ENCODE data around the gene ZNF106. TPM values are rescaled to one million over a fixed set of nuclear protein-coding genes. Genes with fewer than 3 reads are reported as not detected.

ZNF106 gene
- total RNA-seq, 4 donors from 2014 or later: 85.6 to 105 (median 93.7) TPM

DNA sequence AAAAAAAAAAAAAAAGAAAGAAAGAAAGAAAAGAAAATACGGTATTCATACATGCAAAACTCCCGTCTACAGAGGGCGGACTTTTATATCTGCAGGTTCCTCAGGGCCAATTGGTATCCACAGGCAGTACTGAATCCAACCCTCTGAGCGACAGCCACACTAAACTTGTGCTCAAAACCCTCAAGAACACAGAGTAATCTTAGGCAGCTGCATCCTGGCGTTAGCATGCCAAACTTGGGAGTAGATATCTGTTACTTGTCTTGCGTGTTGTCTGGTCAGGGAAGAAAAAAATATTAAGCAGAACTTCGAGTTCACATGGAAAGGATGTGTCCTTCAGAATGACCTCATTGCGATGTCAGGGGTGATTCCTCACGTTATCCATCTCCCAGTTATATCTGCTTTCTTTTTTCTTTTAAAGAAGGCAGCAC lies 17.3 kb upstream of the ZNF106 start:
- TF ChIP-seq, protein P1, sequence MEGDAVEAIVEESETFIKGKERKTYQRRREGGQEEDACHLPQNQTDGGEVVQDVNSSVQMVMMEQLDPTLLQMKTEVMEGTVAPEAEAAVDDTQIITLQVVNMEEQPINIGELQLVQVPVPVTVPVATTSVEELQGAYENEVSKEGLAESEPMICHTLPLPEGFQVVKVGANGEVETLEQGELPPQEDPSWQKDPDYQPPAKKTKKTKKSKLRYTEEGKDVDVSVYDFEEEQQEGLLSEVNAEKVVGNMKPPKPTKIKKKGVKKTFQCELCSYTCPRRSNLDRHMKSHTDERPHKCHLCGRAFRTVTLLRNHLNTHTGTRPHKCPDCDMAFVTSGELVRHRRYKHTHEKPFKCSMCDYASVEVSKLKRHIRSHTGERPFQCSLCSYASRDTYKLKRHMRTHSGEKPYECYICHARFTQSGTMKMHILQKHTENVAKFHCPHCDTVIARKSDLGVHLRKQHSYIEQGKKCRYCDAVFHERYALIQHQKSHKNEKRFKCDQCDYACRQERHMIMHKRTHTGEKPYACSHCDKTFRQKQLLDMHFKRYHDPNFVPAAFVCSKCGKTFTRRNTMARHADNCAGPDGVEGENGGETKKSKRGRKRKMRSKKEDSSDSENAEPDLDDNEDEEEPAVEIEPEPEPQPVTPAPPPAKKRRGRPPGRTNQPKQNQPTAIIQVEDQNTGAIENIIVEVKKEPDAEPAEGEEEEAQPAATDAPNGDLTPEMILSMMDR (IDR thresholded peaks at IDR 0.05): no peak
- peak; percentile 56 for ATAC-seq (ENCODE audit: low FRiP score)
- DNase-seq (ENCODE audit: low spot score): no peak

DNA sequence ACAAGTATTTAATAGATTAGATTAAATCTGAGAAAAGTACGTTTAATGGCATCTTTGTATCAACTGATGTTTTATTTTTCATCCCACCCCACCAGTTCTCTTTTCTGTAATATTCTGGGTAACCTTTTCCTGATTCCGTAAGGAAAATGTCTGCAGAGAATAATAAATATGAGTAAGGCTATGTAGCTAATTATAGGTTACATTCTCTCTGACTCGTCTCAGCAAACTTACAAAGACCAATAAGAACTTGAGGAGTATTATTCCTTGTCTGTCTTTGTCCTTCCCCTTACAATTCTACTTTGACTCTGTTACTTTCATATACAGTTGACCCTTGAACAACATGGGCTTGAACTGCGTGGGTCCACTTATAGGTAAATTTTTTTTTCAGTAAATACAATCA lies 16.6 kb upstream of the ZNF106 start:
- DNase-seq (ENCODE audit: low spot score) (no peak), ATAC-seq (ENCODE audit: low FRiP score) (no peak)
- TF ChIP-seq, protein P1 (IDR thresholded peaks at IDR 0.05): no peak

DNA sequence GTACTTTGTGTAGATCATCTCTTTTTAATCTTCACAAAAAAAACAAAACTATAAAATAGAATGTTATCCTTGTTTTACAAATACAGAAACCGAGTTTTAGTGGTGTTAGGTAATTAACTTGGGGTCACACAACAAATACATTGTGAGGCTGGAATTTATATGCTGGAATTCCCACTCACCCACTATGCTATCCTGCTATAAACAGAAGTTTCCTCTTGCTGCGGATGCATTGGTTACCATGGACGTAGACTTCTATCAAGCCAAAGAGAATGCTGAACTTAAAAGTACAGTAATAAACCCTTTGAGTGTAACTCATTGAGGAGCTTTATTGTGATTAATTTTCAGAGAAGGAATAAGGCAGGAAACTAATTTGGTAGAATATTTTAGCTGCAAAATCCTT lies 13.7 kb upstream of the ZNF106 start:
- TF ChIP-seq, protein P1 (IDR thresholded peaks at IDR 0.05): no peak
- ATAC-seq (ENCODE audit: low FRiP score) (no peak), DNase-seq (ENCODE audit: low spot score) (no peak)

DNA sequence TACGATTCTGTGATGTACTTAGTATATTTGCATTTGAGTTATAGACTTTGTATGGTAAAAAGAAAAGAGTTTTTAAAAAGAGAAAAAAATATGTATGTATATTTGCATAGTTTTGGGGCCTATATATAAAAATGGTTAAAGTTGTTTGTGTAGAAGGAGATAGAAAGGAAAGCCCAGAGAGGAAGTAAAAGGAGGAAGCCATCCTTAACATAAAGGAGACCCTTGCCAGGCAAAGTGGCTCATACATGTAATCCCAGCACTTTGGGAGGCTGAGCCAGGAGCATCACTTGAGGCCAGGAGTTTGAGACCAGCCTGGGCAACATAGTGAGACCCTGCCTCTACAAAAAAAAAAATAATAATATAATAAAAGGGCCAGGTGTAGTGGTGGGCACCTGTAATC lies 12.9 kb upstream of the ZNF106 start:
- TF ChIP-seq, protein P1 (IDR thresholded peaks at IDR 0.05): no peak
- ATAC-seq (ENCODE audit: low FRiP score) (no peak), DNase-seq (ENCODE audit: low spot score) (no peak)

DNA sequence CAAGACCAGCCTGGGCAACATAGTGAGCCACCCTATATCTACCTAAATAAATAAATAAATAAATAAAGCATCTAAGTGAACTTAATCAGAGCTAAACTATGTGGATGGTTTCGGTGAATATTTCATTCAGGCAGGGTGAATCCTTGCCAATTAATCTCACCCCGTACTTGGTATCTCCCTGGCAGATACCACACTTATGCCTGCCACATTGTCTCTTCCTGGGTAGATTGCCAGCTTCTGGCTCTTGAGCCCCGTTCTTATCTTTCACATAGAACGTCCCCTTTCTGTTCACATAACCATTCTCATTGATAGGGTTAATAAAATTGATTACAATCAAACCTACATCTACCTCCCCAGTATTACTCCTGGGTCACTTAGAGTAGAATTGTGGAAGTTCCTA lies 11.5 kb upstream of the ZNF106 start:
- TF ChIP-seq, protein P1 (IDR thresholded peaks at IDR 0.05): no peak
- no peak for ATAC-seq (ENCODE audit: low FRiP score)
- no peak for DNase-seq (ENCODE audit: low spot score)

DNA sequence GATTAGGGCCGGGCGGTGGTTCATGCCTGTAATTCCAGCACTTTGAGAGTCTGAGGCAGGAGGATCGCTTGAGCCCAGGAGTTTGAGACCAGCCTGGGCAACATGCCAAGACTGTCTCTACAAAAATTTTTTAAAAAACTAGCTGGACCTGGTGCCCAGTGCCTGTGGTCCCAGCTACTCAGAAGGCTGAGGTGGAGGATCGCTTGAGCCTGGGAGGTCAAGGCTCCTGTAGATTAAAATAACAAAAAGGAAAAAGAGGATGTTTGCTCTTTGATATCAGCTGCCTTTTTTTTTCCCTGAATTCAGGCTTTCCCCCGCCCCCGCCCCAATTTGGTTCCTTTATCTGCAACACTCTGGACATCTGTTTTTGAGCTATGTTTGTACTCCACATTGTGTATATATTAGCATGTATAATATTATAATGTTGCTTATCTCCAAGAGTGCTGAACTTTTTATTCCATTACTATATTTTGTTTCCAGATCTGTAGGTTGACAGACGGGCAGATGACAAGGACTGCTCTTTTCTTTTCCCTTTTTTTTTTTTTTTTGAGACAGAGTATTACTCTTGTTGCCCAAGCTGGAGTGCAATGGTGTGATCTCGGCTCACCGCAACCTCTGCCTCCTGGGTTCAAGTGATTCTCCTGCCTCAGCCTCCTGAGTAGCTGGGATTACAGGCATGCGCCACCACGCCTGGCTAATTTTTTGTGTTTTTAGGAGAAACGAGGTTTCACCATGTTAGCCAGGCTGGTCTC lies 9.1 kb upstream of the ZNF106 start:
- TF ChIP-seq, protein P1 (IDR thresholded peaks at IDR 0.05): no peak
- DNase-seq (ENCODE audit: low spot score) (no peak), ATAC-seq (ENCODE audit: low FRiP score) (no peak)

All from omental fat pad (tissue), 4 donors.